CD14-positive monocyte (primary cell): ENCODE data around the gene VAV1. TPM values are rescaled to one million over a fixed set of nuclear protein-coding genes. Genes with fewer than 3 reads are reported as not detected.

Experiments
- DNase-seq, 3 donors: peaks; one replicate each; pipeline ENCODE4 v3.0.0-alpha.2; 2011 to 2022
- H2AFZ ChIP-seq: 2 replicates; pipeline ENCODE4 v1.6.0; 2012; ENCODE audit warnings: mild to moderate bottlenecking, low read depth, low read length, inconsistent platforms; ENCODE audit not compliant: insufficient read depth, poor library complexity, severe bottlenecking
- H3K27ac ChIP-seq, 2 donors: 1 replicate in 1 of 2; 2 replicates in 1 of 2; pipeline ENCODE4 v1.5.1; 2012 to 2013; ENCODE audit warnings: low read length in 2 of 2, control low read depth in 1 of 2, inconsistent platforms in 1 of 2, low read depth in 1 of 2, mild to moderate bottlenecking in 1 of 2
- H3K27me3 ChIP-seq, 2 donors: one replicate each; pipeline versions ENCODE4 v1.6.0 to v1.6.1; 2011 to 2013; ENCODE audit warnings: low read length in 2 of 2; ENCODE audit not compliant: control insufficient read depth in 2 of 2, insufficient read depth in 2 of 2
- H3K36me3 ChIP-seq, 2 donors: replicated peaks in 1 of 2; 1 replicate in 1 of 2; 2 replicates in 1 of 2; pipeline versions ENCODE4 v1.5.1 to v1.6.1; 2012 to 2013; ENCODE audit warnings: low read length in 2 of 2, control low read depth in 1 of 2, inconsistent platforms in 1 of 2, mild to moderate bottlenecking in 1 of 2; ENCODE audit not compliant: insufficient read depth in 2 of 2, control insufficient read depth in 1 of 2
- H3K4me1 ChIP-seq, 2 donors: 1 replicate in 1 of 2; 2 replicates in 1 of 2; pipeline versions ENCODE4 v1.5.1 to v1.6.1; 2012 to 2013; ENCODE audit warnings: low read length in 2 of 2, control low read depth in 1 of 2, inconsistent platforms in 1 of 2, mild to moderate bottlenecking in 1 of 2, moderate library complexity in 1 of 2; ENCODE audit not compliant: insufficient read depth in 2 of 2, control insufficient read depth in 1 of 2
- H3K4me2 ChIP-seq: replicated peaks from 2 replicates; pipeline ENCODE3; 2012; ENCODE audit warnings: low read length, moderate library complexity, mild to moderate bottlenecking; ENCODE audit not compliant: poor library complexity, severe bottlenecking; ENCODE audit errors: extremely low read depth
- H3K4me3 ChIP-seq, 3 experiments: fragments of 200-600 bp in 1 of 3; sonication (generic) in 1 of 3; replicated peaks in 1 of 3; 1 replicate in 2 of 3; 2 replicates in 1 of 3; pipeline ENCODE4 v1.5.1; 2011 to 2013; ENCODE audit warnings: low read length in 3 of 3, mild to moderate bottlenecking in 3 of 3, control low read depth in 2 of 3, low read depth in 2 of 3, inconsistent platforms in 1 of 3, moderate library complexity in 1 of 3
- H3K79me2 ChIP-seq: 2 replicates; pipeline ENCODE4 v1.6.0; 2012; ENCODE audit warnings: mild to moderate bottlenecking, control low read depth, inconsistent platforms, low read length, moderate library complexity; ENCODE audit not compliant: insufficient read depth
- H3K9ac ChIP-seq: 2 replicates; pipeline ENCODE4 v1.6.0; 2017; ENCODE audit warnings: low read length, mild to moderate bottlenecking; ENCODE audit not compliant: insufficient read depth, poor library complexity, severe bottlenecking
- H3K9me3 ChIP-seq, 2 donors: replicated peaks in 1 of 2; 1 replicate in 1 of 2; 2 replicates in 1 of 2; pipeline versions ENCODE4 v1.5.1 to v1.6.1; 2012 to 2013; ENCODE audit warnings: low read length in 2 of 2, control low read depth in 1 of 2; ENCODE audit not compliant: control insufficient read depth in 1 of 2, insufficient read depth in 1 of 2
- H4K20me1 ChIP-seq: 2 replicates; pipeline ENCODE4 v1.6.0; 2012; ENCODE audit warnings: mild to moderate bottlenecking, low read length, control low read depth, moderate library complexity; ENCODE audit not compliant: insufficient read depth
- H3K27ac Mint-ChIP-seq, 7 donors: one replicate each; pipeline ENCODE4 v1.8.0; 2020; ENCODE audit warnings: mild to moderate bottlenecking in 7 of 7, mixed read lengths in 7 of 7, moderate library complexity in 6 of 7, inconsistent platforms in 2 of 7
- H3K27me3 Mint-ChIP-seq, 3 donors: one replicate each; pipeline ENCODE4 v1.8.0; 2021 to 2022; ENCODE audit warnings: low read depth in 3 of 3, mild to moderate bottlenecking in 3 of 3, mixed read lengths in 3 of 3, moderate library complexity in 3 of 3, inconsistent platforms in 1 of 3
- H3K36me3 Mint-ChIP-seq, 2 donors: one replicate each; pipeline ENCODE4 v1.8.0; 2020; ENCODE audit warnings: mixed read lengths in 2 of 2, inconsistent platforms in 1 of 2, mild to moderate bottlenecking in 1 of 2
- H3K4me1 Mint-ChIP-seq: one replicate; pipeline ENCODE4 v1.8.0; 2020; ENCODE audit warnings: mild to moderate bottlenecking, mixed read lengths
- H3K4me3 Mint-ChIP-seq, 2 donors: one replicate each; pipeline ENCODE4 v1.8.0; 2020; ENCODE audit warnings: mild to moderate bottlenecking in 2 of 2, mixed read lengths in 2 of 2, moderate library complexity in 1 of 2
- H3K9me3 Mint-ChIP-seq, 7 donors: one replicate each; pipeline ENCODE4 v1.8.0; 2020 to 2022; ENCODE audit warnings: mixed read lengths in 7 of 7, mild to moderate bottlenecking in 6 of 7, moderate library complexity in 6 of 7, inconsistent platforms in 2 of 7
- CTCF ChIP-seq: fragments of 200-600 bp; IDR thresholded peaks from one replicate; pipeline ENCODE4 v1.8.0; 2022; ENCODE audit warnings: antibody characterized with exemption, mild to moderate bottlenecking
- WGBS: methylation state at CpG from one replicate; pipeline ENCODE4 v1.1.5; 2013; ENCODE audit warnings: missing lambda C conversion rate; ENCODE audit not compliant: insufficient coverage; 5-methylcytosine and 5-hydroxymethylcytosine counted together
- intact Hi-C, 2 donors: fragments of 100-400 bp; cut with micrococcal nuclease; formaldehyde crosslinking; loops; one replicate each; pipeline versions ENCODE4 v1.15.0 to v1.15.1; 2023
- polyA plus RNA-seq, 3 donors: library from polyadenylated mRNA; depleted of rRNA in 1 of 3; unstranded in 2 of 3; stranded (reverse) in 1 of 3; fragments of 300-500 nt in 2 of 3; fragments of >200 nt in 1 of 3; fragmentation: Illumina TruSeq in 2 of 3; gene quantifications; 1 replicate in 2 of 3; 2 replicates in 1 of 3; pipeline ENCODE4 v1.2.3, GENCODE V29; 2012 to 2021

The VAV1 gene
- polyA plus RNA-seq, 3 donors, result 21.3 to 81.2 (median 30.2) TPM

GRCh38 chr19:6736169-6736916, 36.2 kb upstream of the VAV1 start:
- peaks cover 0 to 8% of the 10 kb centered on the region in 2 donors for H3K27me3 ChIP-seq
- H3K4me2 ChIP-seq, result peak overlapping the region; percentile 99
- peak; percentile 79 to 86 (median 80) for DNase-seq
- no peaks in the 10 kb centered on the region for H3K9me3 Mint-ChIP-seq
- H4K20me1 ChIP-seq, result peaks cover 11% of the 10 kb centered on the region
- H3K36me3 Mint-ChIP-seq, result peaks cover 32 to 41% of the 10 kb centered on the region in 2 donors
- WGBS, result 30% methylated on average over 24 of the region's 25 CpGs
- intact Hi-C loops, result loop anchor here (5.0 kb wide), 3 partner anchors 74 to 309 kb away; no protein-coding TSS in a partner anchor
- peak overlapping the region; percentile 72 to 97 (median 78) for H3K4me3 ChIP-seq
- H3K4me3 Mint-ChIP-seq, result peak overlapping the region; percentile 95 to 97
- peak overlapping the region; percentile 89 for H3K9ac ChIP-seq
- H2AFZ ChIP-seq, result peak overlapping the region; percentile 85
- H3K79me2 ChIP-seq, result peaks cover 14% of the 10 kb centered on the region
- peak overlapping the region; percentile 72 to 87 for H3K27ac ChIP-seq
- no peaks in the 10 kb centered on the region for H3K9me3 ChIP-seq
- H3K36me3 ChIP-seq, result peaks cover 25 to 40% of the 10 kb centered on the region in 2 donors
- peak; percentile 75 for TF ChIP-seq CTCF
- peaks cover 2 to 13% (median 10%) of the 10 kb centered on the region in 3 donors for H3K27me3 Mint-ChIP-seq
- H3K4me1 ChIP-seq, result peaks cover 48 to 55% of the 10 kb centered on the region in 2 donors
- H3K4me1 Mint-ChIP-seq, result peaks cover 44% of the 10 kb centered on the region
- H3K27ac Mint-ChIP-seq, result peak overlapping the region; percentile 89 to 98 (median 96)

- peaks cover 2 to 15% (median 13%) of the 10 kb centered on the region in 3 donors for H3K27me3 Mint-ChIP-seq
- H3K4me1 ChIP-seq, result peaks cover 50 to 56% of the 10 kb centered on the region in 2 donors
- H3K27ac ChIP-seq, result peak overlapping the region; percentile 72 to 87
- peaks cover 11% of the 10 kb centered on the region for H4K20me1 ChIP-seq
- H3K36me3 Mint-ChIP-seq, result peaks cover 32 to 35% of the 10 kb centered on the region in 2 donors
- peaks cover 14% of the 10 kb centered on the region for H3K79me2 ChIP-seq
- peak overlapping the region; percentile 72 to 97 (median 78) for H3K4me3 ChIP-seq
- peak overlapping the region; percentile 89 to 98 (median 96) for H3K27ac Mint-ChIP-seq
- TF ChIP-seq CTCF, result peak; percentile 49
- H3K36me3 ChIP-seq, result peaks cover 21 to 36% of the 10 kb centered on the region in 2 donors
- DNase-seq, result no peak
- H2AFZ ChIP-seq, result peak overlapping the region; percentile 85
- peak overlapping the region; percentile 95 to 97 for H3K4me3 Mint-ChIP-seq
- H3K4me1 Mint-ChIP-seq, result peaks cover 48% of the 10 kb centered on the region
- intact Hi-C loops, result loop anchor here (5.0 kb wide), 3 partner anchors 75 to 310 kb away; no protein-coding TSS in a partner anchor
- H3K9ac ChIP-seq, result peak overlapping the region; percentile 89
- peaks cover 0 to 8% of the 10 kb centered on the region in 2 donors for H3K27me3 ChIP-seq
- H3K4me2 ChIP-seq, result peak overlapping the region; percentile 99
- 0% methylated on average over 13 of the region's 16 CpGs for WGBS
- no peaks in the 10 kb centered on the region for H3K9me3 Mint-ChIP-seq
- no peaks in the 10 kb centered on the region for H3K9me3 ChIP-seq
Observed at GRCh38 chr19:6736917-6737283, 35.6 kb upstream of the VAV1 start.
